HG03097 (cell line): ENCODE data around the gene ITPR2.
"Not testable (repeated sequence)": the region's sequence is repeated elsewhere in the genome, so short reads cannot be mapped to it uniquely, and the experiment has no call there.

Experiments
- ATAC-seq: cut with Tn5 transposase; IDR thresholded peaks from one replicate; pipeline ENCODE4 v1.9.1; 2021; ENCODE audit not compliant: unreplicated experiment, low FRiP score

Gene ITPR2

GRCh38 chr12:26430596-26430995, 402.4 kb downstream of the ITPR2 start:
- ATAC-seq: not testable (repeated sequence)

- ATAC-seq: no peak
These were observed 403.8 kb downstream of the ITPR2 start for GRCh38 chr12:26429070-26429691.

GRCh38 chr12:26428420-26428819, 404.6 kb downstream of the ITPR2 start:
- no peak for ATAC-seq

- no peak for ATAC-seq
These were observed 406.3 kb downstream of the ITPR2 start for GRCh38 chr12:26426652-26427051.

GRCh38 chr12:26425587-26426260, 407.3 kb downstream of the ITPR2 start:
- peak; percentile 52 for ATAC-seq

GRCh38 chr12:26422839-26423398, 410.1 kb downstream of the ITPR2 start:
- no peak for ATAC-seq

- ATAC-seq: no peak
These were observed 416.4 kb downstream of the ITPR2 start for GRCh38 chr12:26416550-26416949.

GRCh38 chr12:26410689-26411088, 422.3 kb downstream of the ITPR2 start:
- no peak for ATAC-seq

GRCh38 chr12:26406813-26407212, 426.2 kb downstream of the ITPR2 start:
- ATAC-seq: no peak

GRCh38 chr12:26406391-26406790, 426.6 kb downstream of the ITPR2 start:
- no peak for ATAC-seq

GRCh38 chr12:26403601-26404000, 429.4 kb downstream of the ITPR2 start:
- no peak for ATAC-seq

- no peak for ATAC-seq
These were observed 430.3 kb downstream of the ITPR2 start for GRCh38 chr12:26402648-26403047.

- no peak for ATAC-seq
These were observed 431.1 kb downstream of the ITPR2 start for GRCh38 chr12:26401874-26402273.

GRCh38 chr12:26400627-26401026, 432.4 kb downstream of the ITPR2 start:
- no peak for ATAC-seq

GRCh38 chr12:26399381-26399780, 433.6 kb downstream of the ITPR2 start:
- ATAC-seq: no peak

- no peak for ATAC-seq
These were observed 436.6 kb downstream of the ITPR2 start for GRCh38 chr12:26396402-26396801.

- ATAC-seq: no peak
These were observed 443.7 kb downstream of the ITPR2 start for GRCh38 chr12:26389343-26389742.

GRCh38 chr12:26384536-26384935, 448.5 kb downstream of the ITPR2 start:
- no peak for ATAC-seq

GRCh38 chr12:26383041-26383440, 450.0 kb downstream of the ITPR2 start:
- no peak for ATAC-seq

GRCh38 chr12:26380897-26381296, 452.1 kb downstream of the ITPR2 start:
- ATAC-seq: no peak

- ATAC-seq: no peak
These were observed 453.1 kb downstream of the ITPR2 start for GRCh38 chr12:26379777-26380467.
